NB4 (cell line): Measurements from ENCODE around the gene MEF2D.

Experiments used
- CTCF ChIP-seq: IDR thresholded peaks from one replicate; pipeline ENCODE4 v1.5.1; 2012; ENCODE audit warnings: low read depth, low read length
- MYC ChIP-seq: IDR thresholded peaks from 2 replicates; pipeline ENCODE4 v1.6.1; 2011; ENCODE audit warnings: low read depth, low read length
- POLR2A ChIP-seq: IDR thresholded peaks from 2 replicates; pipeline ENCODE4 v1.6.1; 2011; ENCODE audit warnings: mild to moderate bottlenecking; ENCODE audit not compliant: insufficient read length; ENCODE audit errors: extremely low read depth
- TF ChIP-seq, protein P1 (sequence below): IDR thresholded peaks from 2 replicates; pipeline ENCODE4 v1.6.1; 2011; ENCODE audit warnings: low read depth, low read length

- TF ChIP-seq POLR2A (no peak), CTCF (no peak), MYC (no peak)
- TF ChIP-seq, protein P1, sequence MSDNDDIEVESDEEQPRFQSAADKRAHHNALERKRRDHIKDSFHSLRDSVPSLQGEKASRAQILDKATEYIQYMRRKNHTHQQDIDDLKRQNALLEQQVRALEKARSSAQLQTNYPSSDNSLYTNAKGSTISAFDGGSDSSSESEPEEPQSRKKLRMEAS, result no peak
Observed at GRCh38 chr1:156438278-156438987, 62.1 kb downstream of the MEF2D start.
